Activated CD4-positive, alpha-beta T cell treated with anti-CD3 and anti-CD28 coated beads, Interleukin-2, amount 10 ng/mL, durations not matched to agents 7 days and 5 days (primary cell): ENCODE measurements around the gene ACAP2. TPM values are rescaled to one million over a fixed set of nuclear protein-coding genes. Genes with fewer than 3 reads are reported as not detected.

Experiments
- CTCF ChIA-PET: fragments of 350-600 bp; sonication (Branson Sonifier 250); formaldehyde crosslinking; loops from one replicate; lab custom pipeline; 2021; ENCODE audit warnings: antibody characterized with exemption; lab: Charles Lee
- POLR2A ChIA-PET: fragments of 350-600 bp; sonication (Branson Sonifier 250); formaldehyde crosslinking; loops from one replicate; lab custom pipeline; 2021; ENCODE audit warnings: antibody characterized with exemption; lab: Charles Lee
- DNase-seq: peaks from one replicate; pipeline ENCODE4 v3.0.0-alpha.2; 2020
- H3K27ac Mint-ChIP-seq: one replicate; pipeline ENCODE4 v1.8.0; 2021; ENCODE audit warnings: mild to moderate bottlenecking, moderate library complexity, mixed read lengths
- H3K27me3 Mint-ChIP-seq: one replicate; pipeline ENCODE4 v1.8.0; 2021; ENCODE audit warnings: mixed read lengths
- H3K36me3 Mint-ChIP-seq: one replicate; pipeline ENCODE4 v1.8.0; 2021; ENCODE audit warnings: low read depth, mixed read lengths
- H3K4me1 Mint-ChIP-seq: one replicate; pipeline ENCODE4 v1.8.0; 2021; ENCODE audit warnings: mixed read lengths
- H3K4me3 Mint-ChIP-seq: one replicate; pipeline ENCODE4 v1.8.0; 2021; ENCODE audit warnings: mild to moderate bottlenecking, moderate library complexity, mixed read lengths
- H3K9me3 Mint-ChIP-seq: one replicate; pipeline ENCODE4 v1.8.0; 2021; ENCODE audit warnings: mixed read lengths
- total RNA-seq, 2 experiments: library from RNA; stranded (reverse); gene quantifications; one replicate each; pipeline ENCODE4 v1.2.3, GENCODE V29; 2021

ACAP2 gene
- total RNA-seq, 2 experiments from 2014 or later, result 71.1 to 79.1 TPM

DNA sequence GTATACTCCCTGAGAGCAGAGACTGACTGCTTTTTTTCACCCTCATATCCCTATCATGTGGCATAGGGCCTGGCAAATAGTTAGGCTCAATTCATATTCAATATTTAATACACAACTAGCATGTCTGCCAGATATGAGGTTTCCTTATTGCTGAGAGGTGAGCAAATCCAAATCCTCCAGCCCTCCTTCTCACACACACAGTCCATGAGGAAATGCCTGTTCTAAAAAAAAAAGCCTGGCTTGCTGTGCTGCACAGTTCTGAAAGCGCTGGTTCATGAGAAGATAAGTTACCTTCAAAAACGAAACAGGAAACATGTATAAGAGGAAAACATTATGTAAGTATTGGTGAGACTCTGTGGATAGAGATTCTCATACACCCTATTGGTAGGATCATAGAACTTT is 15.5 kb upstream of the ACAP2 start:
- Mint-ChIP-seq H3K4me3 (peak overlapping the region; percentile 31), H3K9me3 (peaks cover 3% of the 10 kb centered on the region), H3K27ac (peak overlapping the region; percentile 92), H3K36me3 (no peaks in the 10 kb centered on the region), H3K4me1 (peaks cover 23% of the 10 kb centered on the region), H3K27me3 (peaks cover 4% of the 10 kb centered on the region)
- CTCF ChIA-PET, result interaction anchor here (1.0 kb wide), 1 partner anchor 11 kb away, joined by 3 read pairs; no protein-coding TSS in a partner anchor
- POLR2A ChIA-PET, result no interaction called here
- no peak for DNase-seq

- CTCF ChIA-PET, result interaction anchor here (1.5 kb wide), 1 partner anchor 13 kb away, joined by 7 read pairs; the partner anchor contains the start of gene ACAP2
- Mint-ChIP-seq H3K27me3 (no peaks in the 10 kb centered on the region), H3K4me1 (peaks cover 23% of the 10 kb centered on the region), H3K4me3 (no peak overlapping the region), H3K9me3 (peaks cover 3% of the 10 kb centered on the region), H3K36me3 (no peaks in the 10 kb centered on the region), H3K27ac (no peak overlapping the region)
- no peak for DNase-seq
- POLR2A ChIA-PET, result interaction anchor here (0.6 kb wide), 1 partner anchor 21 kb away, joined by 3 read pairs; no protein-coding TSS in a partner anchor
These were observed 13.0 kb upstream of the ACAP2 start for GRCh38 chr3:195455789-195456188.

DNA sequence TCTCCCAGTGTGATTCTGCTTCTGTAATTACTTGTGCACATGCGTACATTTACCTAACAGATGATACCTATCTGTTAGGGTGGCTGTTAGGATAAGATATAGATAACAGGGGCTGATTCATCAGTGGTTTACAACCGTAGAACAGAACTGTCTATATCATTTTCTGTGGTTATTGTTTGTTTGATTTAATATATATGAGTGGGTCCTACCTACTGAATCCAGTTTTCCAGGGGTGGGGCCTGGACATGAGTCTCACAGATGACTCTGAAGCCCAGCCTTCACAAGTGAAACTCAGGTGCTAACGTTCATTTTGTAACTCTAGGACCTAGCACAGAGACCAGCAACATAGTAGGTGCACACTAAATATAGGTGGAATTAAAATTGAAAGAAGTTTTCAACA is 10.4 kb upstream of the ACAP2 start:
- no peak overlapping the region for H3K27ac Mint-ChIP-seq
- H3K27me3 Mint-ChIP-seq, result no peaks in the 10 kb centered on the region
- CTCF ChIA-PET, result no interaction called here
- peaks cover 3% of the 10 kb centered on the region for H3K9me3 Mint-ChIP-seq
- POLR2A ChIA-PET, result no interaction called here
- peaks cover 14% of the 10 kb centered on the region for H3K4me1 Mint-ChIP-seq
- H3K4me3 Mint-ChIP-seq, result no peak overlapping the region
- H3K36me3 Mint-ChIP-seq, result no peaks in the 10 kb centered on the region
- DNase-seq, result no peak

DNA sequence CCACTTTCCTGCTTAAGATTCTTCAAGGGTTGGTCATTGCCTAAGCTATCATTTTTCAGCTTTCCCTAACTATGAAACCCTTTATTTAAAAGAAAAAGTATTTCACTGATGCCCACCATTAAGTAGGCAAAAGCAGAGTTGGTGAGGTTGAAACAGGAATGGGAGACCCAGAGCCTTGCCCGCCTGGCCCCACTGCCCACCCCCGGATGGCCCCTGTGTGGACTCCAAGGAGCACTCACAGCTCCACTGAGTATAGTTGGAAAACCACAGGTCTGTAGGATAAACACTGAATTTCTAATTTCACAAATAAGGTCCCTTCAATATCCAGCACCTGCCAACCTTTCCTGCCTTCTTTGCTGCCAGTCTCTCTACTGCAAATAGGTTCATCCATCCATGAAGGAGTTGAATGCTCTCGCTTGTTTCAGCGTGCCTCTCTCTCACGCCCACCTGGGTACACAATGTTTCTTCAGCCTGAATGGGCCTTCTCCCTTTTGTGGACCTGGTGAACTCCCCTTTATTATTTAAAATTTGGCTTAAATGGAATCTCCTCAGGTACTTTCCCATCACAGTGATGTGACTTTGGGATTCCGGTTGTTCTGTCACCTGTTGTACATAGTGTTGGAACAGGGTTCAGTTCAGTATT is 8.7 kb upstream of the ACAP2 start:
- H3K4me1 Mint-ChIP-seq, result peaks cover 11% of the 10 kb centered on the region
- ChIA-PET POLR2A (no interaction called here), CTCF (interaction anchor here (1.2 kb wide), 1 partner anchor 9 kb away, joined by 7 read pairs; the partner anchor contains the start of gene ACAP2)
- H3K36me3 Mint-ChIP-seq, result no peaks in the 10 kb centered on the region
- DNase-seq, result no peak
- no peak overlapping the region for H3K27ac Mint-ChIP-seq
- no peak overlapping the region for H3K4me3 Mint-ChIP-seq
- peaks cover 3% of the 10 kb centered on the region for H3K9me3 Mint-ChIP-seq
- no peaks in the 10 kb centered on the region for H3K27me3 Mint-ChIP-seq

DNA sequence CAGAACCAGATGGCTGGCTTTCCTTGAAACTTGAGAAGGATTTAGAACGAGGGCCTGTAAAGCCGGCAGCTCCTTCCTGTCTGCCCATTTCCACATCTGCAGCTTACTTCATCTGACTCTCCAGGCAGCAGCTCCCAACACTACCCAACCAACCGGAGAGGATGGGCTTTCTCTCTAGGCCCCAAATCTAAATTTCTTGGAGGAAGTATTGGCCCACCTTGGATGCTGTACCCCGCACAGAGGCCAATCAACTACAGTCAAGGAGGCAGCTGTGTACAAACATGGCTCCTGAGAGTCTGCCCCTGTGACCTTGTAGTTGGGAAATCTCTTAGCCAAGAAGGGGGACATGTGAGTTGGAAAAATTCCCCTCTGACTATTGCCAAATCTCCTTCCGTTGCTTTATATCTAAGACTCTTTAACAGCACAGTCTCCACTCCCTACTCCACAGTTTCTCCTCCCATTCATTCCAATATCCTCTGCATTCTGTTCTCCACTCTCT is 8.0 kb upstream of the ACAP2 start:
- H3K9me3 Mint-ChIP-seq, result peaks cover 2% of the 10 kb centered on the region
- no peaks in the 10 kb centered on the region for H3K27me3 Mint-ChIP-seq
- H3K4me1 Mint-ChIP-seq, result peaks cover 11% of the 10 kb centered on the region
- POLR2A ChIA-PET, result no interaction called here
- H3K4me3 Mint-ChIP-seq, result no peak overlapping the region
- no peaks in the 10 kb centered on the region for H3K36me3 Mint-ChIP-seq
- DNase-seq, result no peak
- no peak overlapping the region for H3K27ac Mint-ChIP-seq
- CTCF ChIA-PET, result no interaction called here

- Mint-ChIP-seq H3K4me3 (no peak overlapping the region), H3K27me3 (no peaks in the 10 kb centered on the region), H3K9me3 (no peaks in the 10 kb centered on the region), H3K27ac (no peak overlapping the region), H3K36me3 (no peaks in the 10 kb centered on the region), H3K4me1 (peaks cover 24% of the 10 kb centered on the region)
- CTCF ChIA-PET, result interaction anchor here (1.5 kb wide), 2 partner anchors 10 to 14 kb away, joined by 3 to 4 read pairs; no protein-coding TSS in a partner anchor
- POLR2A ChIA-PET, result no interaction called here
- no peak for DNase-seq
These were observed 5.5 kb upstream of the ACAP2 start for GRCh38 chr3:195448205-195448875.

- Mint-ChIP-seq H3K27ac (no peak overlapping the region), H3K9me3 (no peaks in the 10 kb centered on the region), H3K36me3 (peaks cover under 1% of the 10 kb centered on the region), H3K27me3 (no peaks in the 10 kb centered on the region), H3K4me3 (no peak overlapping the region), H3K4me1 (peaks cover 27% of the 10 kb centered on the region)
- ChIA-PET POLR2A (no interaction called here), CTCF (interaction anchor here (1.2 to 1.5 kb wide), 2 partner anchors 11 to 306 kb away, joined by 3 read pairs; no protein-coding TSS in a partner anchor)
- no peak for DNase-seq
These were observed 4.4 kb upstream of the ACAP2 start for GRCh38 chr3:195447201-195447600.

- ChIA-PET CTCF (interaction anchor here (1.2 to 1.5 kb wide), 2 partner anchors 12 to 306 kb away, joined by 3 read pairs; no protein-coding TSS in a partner anchor), POLR2A (no interaction called here)
- Mint-ChIP-seq H3K9me3 (no peaks in the 10 kb centered on the region), H3K27me3 (no peaks in the 10 kb centered on the region), H3K36me3 (peaks cover 8% of the 10 kb centered on the region), H3K4me3 (no peak overlapping the region), H3K27ac (no peak overlapping the region), H3K4me1 (peaks cover 31% of the 10 kb centered on the region)
- no peak for DNase-seq
These were observed 3.5 kb upstream of the ACAP2 start for GRCh38 chr3:195446359-195446758.

DNA sequence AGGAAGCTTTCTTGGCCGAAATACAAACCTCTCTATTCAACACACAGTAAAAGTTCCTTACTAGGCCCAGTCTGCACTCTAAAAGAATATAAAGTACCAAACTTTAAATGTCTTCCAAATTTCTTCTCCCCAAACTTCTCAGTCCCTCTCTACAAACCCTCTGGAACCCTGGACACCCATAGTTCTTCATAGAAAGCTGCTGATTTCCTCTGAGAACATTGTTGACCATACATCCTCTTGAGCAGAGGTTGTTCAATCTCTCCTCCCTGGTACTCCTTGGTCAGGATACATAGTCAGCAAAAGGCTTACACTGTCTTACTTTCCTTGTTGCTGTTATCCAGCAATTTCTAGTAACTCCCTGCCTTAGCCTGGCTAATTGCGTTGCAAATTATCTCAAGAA is 3.1 kb upstream of the ACAP2 start:
- POLR2A ChIA-PET, result no interaction called here
- Mint-ChIP-seq H3K36me3 (peaks cover 11% of the 10 kb centered on the region), H3K4me1 (peaks cover 36% of the 10 kb centered on the region), H3K9me3 (no peaks in the 10 kb centered on the region), H3K27me3 (no peaks in the 10 kb centered on the region), H3K27ac (no peak overlapping the region), H3K4me3 (no peak overlapping the region)
- CTCF ChIA-PET, result interaction anchor here (0.5 kb wide), 1 partner anchor 23 kb away, joined by 3 read pairs; no protein-coding TSS in a partner anchor
- DNase-seq, result no peak

GRCh38 chr3:195443391-195443989 is 670 bp upstream of the ACAP2 start:
- Mint-ChIP-seq H3K27me3 (no peaks in the 10 kb centered on the region), H3K9me3 (no peaks in the 10 kb centered on the region), H3K36me3 (peaks cover 15% of the 10 kb centered on the region), H3K4me3 (peak overlapping the region; percentile 97), H3K4me1 (peaks cover 47% of the 10 kb centered on the region), H3K27ac (peak overlapping the region; percentile 78)
- ChIA-PET CTCF (interaction anchor here (0.5 to 1.7 kb wide), 4 partner anchors 9 to 172 kb away, joined by 3 to 7 read pairs (median 6); partner anchors contain the start of gene XXYLT1), POLR2A (no interaction called here)
- peak; percentile 14 for DNase-seq

- peaks cover 50% of the 10 kb centered on the region for H3K4me1 Mint-ChIP-seq
- H3K27me3 Mint-ChIP-seq, result no peaks in the 10 kb centered on the region
- ChIA-PET CTCF (interaction anchor here (1.3 to 1.7 kb wide), 3 partner anchors 10 to 172 kb away, joined by 4 to 7 read pairs (median 5); partner anchors contain the start of gene XXYLT1), POLR2A (no interaction called here)
- H3K36me3 Mint-ChIP-seq, result peaks cover 15% of the 10 kb centered on the region
- peak overlapping the region; percentile 95 for H3K27ac Mint-ChIP-seq
- no peaks in the 10 kb centered on the region for H3K9me3 Mint-ChIP-seq
- peak; percentile 58 for DNase-seq
- H3K4me3 Mint-ChIP-seq, result peak overlapping the region; percentile 97
These were observed 738 bp downstream of the ACAP2 start for GRCh38 chr3:195441992-195442572.

GRCh38 chr3:195441476-195441991 is 1.3 kb downstream of the ACAP2 start:
- no peaks in the 10 kb centered on the region for H3K27me3 Mint-ChIP-seq

More at GRCh38 chr3:195441476-195441991, 1.3 kb downstream of the ACAP2 start:
- CTCF ChIA-PET, result interaction anchor here (0.6 to 1.3 kb wide), 2 partner anchors 23 to 171 kb away, joined by 3 to 4 read pairs; no protein-coding TSS in a partner anchor
- DNase-seq, result no peak
- POLR2A ChIA-PET, result no interaction called here
- Mint-ChIP-seq H3K4me1 (peaks cover 52% of the 10 kb centered on the region), H3K9me3 (no peaks in the 10 kb centered on the region), H3K27ac (peak overlapping the region; percentile 95), H3K36me3 (peaks cover 15% of the 10 kb centered on the region), H3K4me3 (peak overlapping the region; percentile 97)
